LNCaP clone FGC (cell line): ENCODE measurements around the gene SCAI.
"Not testable (repeated sequence)": the region's sequence is repeated elsewhere in the genome, so short reads cannot be mapped to it uniquely, and the experiment has no call there.

ENCODE experiments used
- DNase-seq: peaks from one replicate; pipeline ENCODE4 v3.0.0-alpha.2; 2011; ENCODE audit warnings: low read depth
- H3K4me3 ChIP-seq: 2 replicates; pipeline ENCODE4 v1.5.1; 2011; ENCODE audit warnings: mild to moderate bottlenecking, low read depth, low read length, control low read depth
- CTCF ChIP-seq: IDR thresholded peaks from 2 replicates; pipeline ENCODE4 v1.5.1; 2012; ENCODE audit warnings: mild to moderate bottlenecking; ENCODE audit not compliant: control insufficient read depth, insufficient read depth; ENCODE audit errors: extremely low read depth

Gene SCAI

GRCh38 chr9:124980431-124980830 is 162.9 kb downstream of the SCAI start:
- H3K4me3 ChIP-seq, result no peak overlapping the region
- DNase-seq, result no peak
- TF ChIP-seq CTCF, result no peak

- H3K4me3 ChIP-seq, result no peak overlapping the region
- no peak for TF ChIP-seq CTCF
- DNase-seq, result no peak
These were observed 168.2 kb downstream of the SCAI start for GRCh38 chr9:124975131-124975530.

- no peak for DNase-seq
- H3K4me3 ChIP-seq, result no peak overlapping the region
- no peak for TF ChIP-seq CTCF
These were observed 169.5 kb downstream of the SCAI start for GRCh38 chr9:124973807-124974206.

GRCh38 chr9:124972241-124972770 is 171.0 kb downstream of the SCAI start:
- no peak for TF ChIP-seq CTCF
- no peak for DNase-seq

GRCh38 chr9:124969401-124969800 is 173.9 kb downstream of the SCAI start:
- no peak for TF ChIP-seq CTCF
- no peak overlapping the region for H3K4me3 ChIP-seq
- DNase-seq, result no peak

More at GRCh38 chr9:124972241-124972770, 171.0 kb downstream of the SCAI start:
- no peak overlapping the region for H3K4me3 ChIP-seq

GRCh38 chr9:124968238-124968637 is 175.1 kb downstream of the SCAI start:
- TF ChIP-seq CTCF, result no peak
- DNase-seq, result no peak
- H3K4me3 ChIP-seq, result no peak overlapping the region

- H3K4me3 ChIP-seq, DNase-seq: not testable (repeated sequence)
These were observed 177.4 kb downstream of the SCAI start for GRCh38 chr9:124965775-124966568.
